ENCODE measurements around the gene PEF1.

Gene PEF1, protein sequence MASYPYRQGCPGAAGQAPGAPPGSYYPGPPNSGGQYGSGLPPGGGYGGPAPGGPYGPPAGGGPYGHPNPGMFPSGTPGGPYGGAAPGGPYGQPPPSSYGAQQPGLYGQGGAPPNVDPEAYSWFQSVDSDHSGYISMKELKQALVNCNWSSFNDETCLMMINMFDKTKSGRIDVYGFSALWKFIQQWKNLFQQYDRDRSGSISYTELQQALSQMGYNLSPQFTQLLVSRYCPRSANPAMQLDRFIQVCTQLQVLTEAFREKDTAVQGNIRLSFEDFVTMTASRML

DNA sequence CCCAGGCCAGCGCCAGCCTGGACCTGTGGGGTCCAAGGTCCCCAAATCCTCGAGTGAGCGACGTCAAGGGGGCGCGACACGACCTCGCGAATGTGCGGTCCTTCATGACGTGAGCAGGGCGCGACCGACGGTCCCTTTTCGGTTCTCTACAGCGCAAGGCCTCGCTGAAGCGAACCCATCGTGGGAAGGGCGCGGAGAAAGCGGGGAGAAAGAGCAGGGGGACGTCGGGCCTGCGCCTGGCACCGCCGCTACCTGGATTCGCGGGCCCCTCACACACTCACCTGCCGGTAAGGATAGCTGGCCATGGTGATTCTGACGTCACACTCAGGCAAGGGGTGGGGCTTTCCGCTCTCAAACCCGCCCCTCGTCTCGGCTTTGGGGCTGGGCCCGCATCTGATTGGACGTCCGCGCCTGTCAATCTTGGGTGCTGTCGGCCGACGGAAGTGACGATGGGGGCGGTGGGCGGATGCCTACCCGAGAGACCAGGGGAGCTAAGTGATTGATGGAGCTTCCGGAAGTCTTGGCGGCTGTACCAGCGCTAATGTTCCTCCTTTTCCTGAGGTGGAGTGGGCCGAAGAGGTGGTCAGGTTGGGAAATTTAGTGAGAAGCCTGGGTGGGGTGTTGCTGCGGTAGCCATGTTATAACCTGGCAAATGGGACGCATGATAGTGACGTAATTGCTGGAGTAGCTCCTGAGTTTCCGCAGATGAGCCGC, at the start of gene PEF1:
Gene PEF1, minus strand, starts transcription at position 317 of the 714 bp plus-strand sequence. Its CDS starts 12 bp downstream, at position 305.
- DNase-seq (ENCODE audit: low read depth) = peak; percentile 97

DNA sequence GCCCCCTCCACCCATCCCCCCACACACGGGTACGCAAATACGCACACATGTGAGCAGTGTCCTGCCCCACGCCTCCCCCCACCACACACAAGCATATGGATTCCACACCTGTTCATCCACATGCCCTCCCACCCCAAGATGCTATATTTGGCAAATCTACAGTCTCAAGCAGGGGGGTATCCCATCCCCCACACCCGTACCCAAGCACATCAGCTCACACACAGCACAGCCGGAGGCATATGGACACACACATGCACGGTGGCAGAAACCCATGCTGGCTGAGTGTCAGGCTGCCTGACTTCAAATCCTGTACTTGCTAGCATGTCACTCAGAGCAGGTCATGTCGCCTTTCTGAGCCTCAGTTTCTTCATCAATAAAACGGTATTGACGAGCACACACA, 48.6 kb upstream of the PEF1 start:
- no peak for DNase-seq (ENCODE audit: low read depth)

DNA sequence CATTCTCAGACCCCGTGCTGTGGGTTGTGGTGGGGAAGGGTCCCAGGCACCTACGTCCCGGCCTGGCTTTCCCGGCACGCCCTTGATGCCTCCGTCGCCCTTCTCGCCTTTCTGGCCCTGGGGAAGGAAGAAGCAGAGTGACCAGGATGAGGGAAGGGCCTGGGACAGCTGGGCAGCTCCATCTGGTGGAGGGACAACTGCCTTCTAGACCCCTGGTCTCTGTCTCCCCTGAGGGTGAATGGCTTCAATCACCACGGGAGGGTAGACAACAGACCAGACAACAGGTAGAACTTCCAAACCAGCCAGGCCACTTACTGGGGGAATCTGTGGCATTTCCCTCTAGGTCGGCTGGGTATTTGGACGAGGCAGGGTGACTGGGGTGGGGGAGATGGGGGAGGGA, 47.3 kb upstream of the PEF1 start:
- no peak for DNase-seq (ENCODE audit: low read depth)

DNA sequence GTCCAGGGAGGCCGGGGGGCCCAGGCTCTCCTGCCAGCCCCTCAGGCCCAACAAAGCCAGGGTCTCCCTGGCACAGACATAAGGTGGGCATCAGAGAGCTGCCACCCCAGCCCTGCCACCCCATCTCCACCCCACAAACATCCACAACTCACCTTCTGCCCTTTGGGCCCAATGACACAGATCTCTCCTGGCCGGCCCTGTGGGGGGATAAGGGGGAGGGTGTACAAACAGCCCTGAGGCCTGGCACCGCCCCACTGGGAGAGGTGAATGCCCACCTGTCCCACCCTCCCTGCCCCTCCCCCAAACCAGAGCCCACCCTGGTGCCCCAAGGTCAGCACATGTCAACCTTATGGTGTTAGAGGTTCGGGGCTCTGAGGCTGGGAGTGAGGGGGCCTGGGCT, 46.8 kb upstream of the PEF1 start:
- no peak for DNase-seq (ENCODE audit: low read depth)

DNA sequence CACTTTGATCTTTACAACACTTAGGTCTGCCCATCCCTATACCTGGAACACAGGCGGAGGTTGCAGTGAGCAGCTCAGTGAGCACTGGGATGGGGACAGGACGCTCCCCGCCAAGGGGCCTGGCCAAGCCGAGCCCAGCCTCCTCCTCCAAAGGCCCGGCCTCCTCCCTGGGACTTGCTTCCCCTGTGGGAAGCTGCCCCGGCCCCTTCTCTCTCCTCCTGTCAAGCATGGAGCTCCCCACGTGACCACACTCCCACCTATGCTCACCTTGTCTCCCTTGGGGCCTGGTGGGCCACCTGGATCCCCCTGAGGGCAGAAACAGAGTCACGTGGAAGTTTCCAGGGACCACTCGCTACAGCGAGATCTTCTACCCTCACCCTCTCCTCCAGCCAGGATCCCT, 46.2 kb upstream of the PEF1 start:
- DNase-seq (ENCODE audit: low read depth) = no peak

DNA sequence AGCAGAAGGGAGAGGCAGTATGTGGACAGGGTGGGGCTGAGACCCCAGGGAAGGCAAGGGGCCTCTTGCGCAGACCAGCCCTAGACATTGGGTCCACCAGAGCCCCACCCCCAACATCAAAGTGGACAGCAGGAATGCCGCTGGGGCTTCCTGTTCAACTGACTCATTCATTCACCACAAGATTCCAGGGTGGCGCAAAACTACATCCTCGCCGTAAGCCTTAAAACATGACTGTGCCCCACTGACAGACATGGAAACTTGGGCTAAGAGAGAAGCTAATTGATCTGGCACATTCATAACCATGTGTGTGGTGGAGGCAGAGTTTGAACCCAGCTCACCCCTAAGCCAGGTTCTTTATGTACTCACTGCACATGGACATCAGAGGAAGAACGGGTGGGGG, 45.2 kb upstream of the PEF1 start:
- DNase-seq (ENCODE audit: low read depth) = peak; percentile 89

DNA sequence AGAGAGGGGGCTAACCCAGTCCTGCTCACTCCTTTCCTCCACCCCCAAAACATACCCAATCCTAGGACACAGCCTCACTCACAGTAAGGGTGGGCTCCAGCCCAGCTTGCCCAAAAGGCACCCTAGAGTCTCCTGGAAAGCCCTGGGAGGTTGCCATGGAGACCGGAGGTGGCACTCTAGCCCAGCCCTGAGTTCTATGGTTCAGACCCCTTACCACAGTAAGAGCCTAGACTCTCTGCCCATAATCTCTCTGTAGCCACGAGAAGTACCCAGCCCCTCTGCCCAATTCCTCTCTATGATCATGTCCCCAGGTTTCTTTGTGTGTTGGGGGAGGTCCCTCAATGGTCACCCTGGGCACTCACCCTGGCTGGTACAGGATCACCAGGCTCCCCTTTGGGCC, 44.7 kb upstream of the PEF1 start:
- DNase-seq (ENCODE audit: low read depth) = no peak

DNA sequence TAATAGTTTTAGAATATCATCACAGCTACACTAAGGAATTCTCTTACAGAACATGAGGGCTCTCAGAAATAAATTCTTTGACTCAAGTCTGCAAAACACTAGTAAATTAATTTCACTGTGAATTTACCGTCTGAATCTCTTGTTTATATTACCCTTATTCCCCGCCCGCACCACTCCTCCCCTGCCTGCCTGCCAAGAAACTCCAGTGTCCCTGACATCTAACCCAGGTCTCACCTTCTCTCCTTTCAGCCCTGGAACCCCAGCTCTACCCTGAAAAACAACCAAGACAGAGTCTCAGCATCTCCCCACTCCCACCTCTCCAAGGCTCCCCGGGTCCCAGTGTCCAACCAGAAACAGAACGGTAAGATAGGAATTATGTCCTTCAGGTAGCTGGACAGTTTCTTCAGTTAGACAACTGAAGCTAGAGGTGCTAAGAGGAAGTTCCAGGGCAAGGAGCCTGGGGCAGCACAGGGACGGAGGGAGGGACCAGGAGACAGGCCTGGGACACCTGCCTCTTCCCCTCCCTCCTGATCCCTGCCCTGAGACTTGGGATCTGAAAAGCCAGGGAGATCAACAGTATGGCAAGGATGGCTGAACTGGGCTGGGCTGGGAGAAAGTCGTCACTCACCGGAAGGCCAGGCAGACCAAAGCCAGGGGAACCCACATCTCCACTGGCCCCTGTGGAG, 43.7 kb upstream of the PEF1 start:
- DNase-seq (ENCODE audit: low read depth) = no peak

DNA sequence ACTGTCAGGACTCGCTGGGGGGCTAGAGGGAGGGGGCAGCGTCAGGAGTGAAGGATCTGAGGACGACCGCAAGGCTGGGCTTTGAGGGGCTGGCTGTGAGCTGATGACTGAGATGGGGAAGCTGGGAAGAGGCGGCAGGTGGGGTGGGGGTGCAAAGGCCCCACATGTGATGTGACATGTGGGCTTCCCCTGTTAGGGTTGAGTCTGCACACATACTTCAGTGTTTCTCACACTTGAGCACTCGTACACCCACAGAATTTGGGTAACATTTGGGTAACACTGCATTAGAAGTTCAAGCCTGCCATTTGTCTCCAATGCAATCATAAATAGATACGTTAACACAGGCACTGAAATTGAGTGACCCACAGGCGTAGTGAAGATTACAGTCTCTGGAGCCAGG, 42.9 kb upstream of the PEF1 start:
- no peak for DNase-seq (ENCODE audit: low read depth)

DNA sequence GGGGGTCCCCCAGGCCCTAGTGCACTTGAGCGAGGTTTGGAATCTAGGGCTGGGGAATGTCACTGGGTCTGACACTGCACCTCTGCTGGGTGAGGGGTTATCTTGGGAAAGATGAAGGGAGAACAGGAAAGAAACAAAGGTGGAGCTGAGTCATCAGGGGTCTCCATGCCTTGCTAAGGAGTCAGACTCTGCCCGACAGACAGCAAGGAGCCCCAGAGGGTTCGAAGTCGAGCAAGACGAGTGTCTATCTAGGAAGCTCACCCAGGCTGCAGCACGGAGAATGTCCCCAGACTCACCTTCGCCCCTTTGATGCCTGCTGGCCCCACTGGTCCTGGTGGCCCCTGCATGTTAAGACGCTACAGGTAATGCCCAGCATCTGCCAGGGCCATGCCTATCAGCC, 41.1 kb upstream of the PEF1 start:
- no peak for DNase-seq (ENCODE audit: low read depth)

DNA sequence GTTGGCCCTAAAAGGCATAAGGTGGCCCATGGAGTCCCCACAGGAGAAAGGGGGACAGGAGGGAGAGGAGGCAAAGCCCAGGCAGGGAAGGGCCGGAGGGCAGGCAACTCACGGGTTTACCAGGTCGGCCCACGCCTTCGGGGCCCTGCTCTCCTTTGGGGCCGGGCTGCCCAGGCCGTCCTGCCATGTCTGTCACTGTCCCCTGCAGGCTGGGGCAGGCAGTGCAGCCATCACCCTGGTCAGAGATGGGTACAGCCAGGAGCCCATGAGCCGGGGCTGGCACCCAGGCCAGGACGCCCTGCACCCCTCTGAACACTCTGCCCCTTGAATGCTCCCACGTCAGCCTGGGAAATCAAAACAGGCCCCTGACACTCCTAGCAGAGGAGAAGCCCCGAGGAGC, 39.3 kb upstream of the PEF1 start:
- DNase-seq (ENCODE audit: low read depth) = no peak

DNA sequence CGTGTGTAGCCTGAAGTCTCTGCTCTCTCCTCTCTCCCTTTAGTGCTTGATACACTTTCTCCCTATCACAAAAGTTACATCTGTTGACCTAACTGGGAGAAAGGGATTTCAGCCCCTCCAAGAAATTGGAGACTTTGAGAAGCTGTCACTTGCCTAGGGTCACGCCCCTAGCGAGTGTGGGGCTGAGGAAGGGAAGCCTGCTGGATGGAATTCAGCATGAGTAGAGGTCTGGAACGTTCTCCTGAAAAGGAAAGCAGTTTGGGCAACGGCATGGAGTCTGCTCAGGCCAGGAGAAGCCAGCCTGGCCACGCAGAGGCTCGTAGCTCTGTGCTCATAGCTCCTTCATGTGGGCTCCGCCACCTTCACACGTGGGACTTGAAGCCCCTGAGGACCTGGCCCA, 36.7 kb upstream of the PEF1 start:
- DNase-seq (ENCODE audit: low read depth) = no peak

DNA sequence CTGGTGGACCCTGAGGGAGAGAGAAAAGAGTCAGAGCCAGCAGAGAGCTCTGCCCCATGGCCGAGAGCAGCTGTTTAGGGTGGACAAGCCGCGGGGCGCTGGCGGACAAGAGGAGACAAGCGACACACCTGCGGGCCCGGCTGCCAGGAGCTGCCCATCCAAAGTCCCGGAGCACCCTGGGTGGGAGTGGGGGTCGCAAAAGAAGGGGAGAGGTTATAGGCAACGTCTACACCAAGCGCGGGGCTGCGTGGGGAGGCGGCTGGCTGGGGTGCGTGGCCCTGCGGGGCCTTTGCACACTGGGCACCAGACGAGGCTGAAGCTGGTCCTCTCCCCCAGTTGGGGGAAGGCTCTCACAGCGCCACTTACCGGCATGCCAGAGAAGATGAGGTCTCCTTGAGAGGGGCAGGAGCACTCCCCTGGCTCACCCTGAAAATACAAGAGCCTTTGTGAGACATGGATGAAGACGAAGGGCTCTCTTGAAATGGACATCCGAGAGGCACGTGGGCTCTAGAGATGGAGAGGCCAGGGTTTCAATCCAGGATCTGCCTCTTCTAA, 35.1 kb upstream of the PEF1 start:
- DNase-seq (ENCODE audit: low read depth) = no peak

DNA sequence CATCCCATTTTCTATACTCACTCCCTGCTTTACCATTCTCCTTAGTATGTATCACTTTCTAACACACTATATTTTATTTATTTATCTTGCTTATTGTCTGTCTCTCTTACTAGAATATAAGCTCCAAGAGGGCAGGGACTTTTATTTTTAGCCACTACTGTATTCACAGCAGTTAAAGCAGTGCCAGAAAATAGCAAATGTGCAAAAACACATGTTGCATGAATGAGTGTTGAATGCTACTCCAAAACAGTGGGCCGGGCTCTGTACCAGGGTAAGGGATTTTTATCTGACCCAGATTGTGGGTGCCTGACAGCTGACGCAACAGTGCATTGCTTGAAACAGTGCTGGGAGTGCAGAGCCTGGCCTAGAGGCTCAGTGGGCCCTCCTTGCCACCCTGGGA, 34.4 kb upstream of the PEF1 start:
- DNase-seq (ENCODE audit: low read depth) = no peak

DNA sequence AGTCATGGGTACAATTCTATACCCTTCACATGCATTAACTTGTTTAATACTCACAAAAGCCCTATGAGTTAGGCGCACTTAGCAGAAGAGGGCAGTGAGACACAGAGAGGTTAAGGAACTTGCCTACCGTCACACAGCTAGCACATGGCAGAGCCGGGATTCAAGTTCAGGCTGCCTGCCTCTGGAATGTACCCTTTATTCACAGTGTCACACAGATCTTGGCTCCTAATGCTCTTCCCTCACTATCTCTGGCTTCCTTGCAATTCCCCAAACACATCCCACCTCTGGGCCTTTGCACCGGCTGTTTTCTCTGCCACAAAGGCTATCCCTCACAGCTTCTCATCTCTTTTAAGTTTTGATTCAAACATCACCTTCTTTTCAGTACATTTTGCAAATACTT, 34.0 kb upstream of the PEF1 start:
- no peak for DNase-seq (ENCODE audit: low read depth)

DNA sequence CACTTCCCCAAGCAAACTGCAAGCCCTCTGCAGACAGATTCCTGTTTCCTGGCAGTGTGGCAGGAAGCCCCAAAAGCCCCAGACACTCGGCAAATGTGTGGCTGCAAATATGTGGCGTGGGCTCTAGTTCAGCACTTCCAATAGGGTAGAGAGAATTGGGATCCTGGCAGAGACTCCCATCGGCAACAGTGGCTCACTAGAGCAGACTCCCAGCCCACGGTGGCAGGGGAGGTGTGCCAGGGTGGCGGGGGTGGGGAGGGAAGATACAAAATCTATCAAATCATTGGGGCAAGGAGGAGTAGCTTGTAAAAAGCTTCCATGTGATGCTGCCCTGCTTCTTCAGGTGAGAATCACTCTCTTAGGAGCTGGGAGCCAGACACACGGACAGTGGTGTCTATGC, 33.3 kb upstream of the PEF1 start:
- no peak for DNase-seq (ENCODE audit: low read depth)

DNA sequence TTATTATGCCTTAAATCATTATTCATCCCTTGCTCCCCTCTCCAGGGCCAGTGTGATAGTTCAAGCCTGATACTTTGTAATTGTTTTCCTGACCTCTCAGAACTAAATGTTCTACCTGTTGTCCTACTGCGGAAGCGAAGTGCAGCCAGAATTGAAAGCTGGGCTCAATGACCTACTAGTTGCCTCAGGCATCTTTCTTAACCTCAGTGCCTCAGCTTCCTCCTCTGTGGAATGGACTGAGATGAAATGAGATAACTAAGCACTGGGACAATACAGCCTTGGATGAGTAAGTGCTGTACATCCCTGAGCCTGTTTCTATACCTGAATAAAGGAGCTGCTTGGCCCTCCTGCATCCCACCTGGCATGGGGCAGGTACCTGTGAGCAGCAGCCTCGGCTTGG, 32.7 kb upstream of the PEF1 start:
- DNase-seq (ENCODE audit: low read depth) = no peak

DNA sequence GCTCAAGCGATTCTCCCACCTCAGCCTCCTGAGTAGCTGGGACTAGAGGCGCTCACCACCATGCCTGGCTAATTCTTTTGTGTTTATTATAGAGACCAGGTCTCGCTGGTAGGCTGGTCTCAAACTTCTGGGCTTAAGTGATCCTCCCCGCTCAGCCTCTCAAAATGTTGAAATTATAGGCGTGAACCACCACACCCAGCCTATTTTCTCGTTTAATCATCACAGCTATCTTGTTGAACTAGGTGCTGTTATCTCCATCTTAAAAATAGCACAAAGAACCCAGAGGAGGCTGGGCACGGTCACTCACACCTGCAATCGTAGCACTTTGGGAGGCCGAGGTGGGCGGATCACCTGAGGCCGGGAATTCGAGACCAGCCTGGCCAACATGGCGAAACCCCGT, 31.1 kb upstream of the PEF1 start:
- no peak for DNase-seq (ENCODE audit: low read depth)

DNA sequence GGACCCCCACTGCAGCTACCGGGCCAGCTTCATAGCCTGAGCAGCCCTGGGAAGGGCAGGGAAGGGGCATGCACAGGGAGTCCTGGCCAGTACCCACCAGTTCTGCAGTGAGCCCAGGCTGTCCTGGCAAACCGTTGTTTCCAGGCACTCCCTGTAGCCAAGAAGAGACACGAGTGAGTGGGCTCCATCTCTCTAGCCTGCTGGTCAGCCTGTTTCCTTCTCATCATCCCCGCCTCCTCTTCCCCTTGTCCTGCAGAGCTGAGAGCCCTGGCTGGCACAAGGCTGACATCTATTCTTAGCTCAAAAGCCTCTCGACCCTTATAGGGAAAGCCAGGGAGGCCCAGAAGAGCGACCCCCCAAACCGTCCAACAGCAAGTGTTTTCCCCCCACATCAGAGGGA, 30.5 kb upstream of the PEF1 start:
- DNase-seq (ENCODE audit: low read depth) = no peak

DNA sequence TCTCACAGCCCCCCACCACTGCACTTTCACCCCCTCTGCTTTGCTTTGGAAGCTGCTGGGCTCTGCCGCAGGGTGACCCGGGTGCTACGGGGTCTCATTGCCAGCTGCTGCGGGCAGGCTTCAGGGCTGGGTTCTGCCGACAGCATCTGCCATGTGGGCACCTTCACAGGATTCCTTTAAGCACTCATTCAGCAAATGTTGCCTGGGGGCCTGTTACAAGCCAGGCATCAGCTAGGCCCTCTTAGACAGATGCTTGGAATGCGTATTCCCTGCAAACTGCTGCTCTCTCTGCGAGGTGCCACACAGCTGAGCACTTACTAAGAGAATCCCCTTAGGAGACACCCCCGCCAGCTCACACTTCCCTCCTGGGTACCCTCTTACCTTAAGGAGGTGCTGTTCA, 29.9 kb upstream of the PEF1 start:
- DNase-seq (ENCODE audit: low read depth) = no peak

DNA sequence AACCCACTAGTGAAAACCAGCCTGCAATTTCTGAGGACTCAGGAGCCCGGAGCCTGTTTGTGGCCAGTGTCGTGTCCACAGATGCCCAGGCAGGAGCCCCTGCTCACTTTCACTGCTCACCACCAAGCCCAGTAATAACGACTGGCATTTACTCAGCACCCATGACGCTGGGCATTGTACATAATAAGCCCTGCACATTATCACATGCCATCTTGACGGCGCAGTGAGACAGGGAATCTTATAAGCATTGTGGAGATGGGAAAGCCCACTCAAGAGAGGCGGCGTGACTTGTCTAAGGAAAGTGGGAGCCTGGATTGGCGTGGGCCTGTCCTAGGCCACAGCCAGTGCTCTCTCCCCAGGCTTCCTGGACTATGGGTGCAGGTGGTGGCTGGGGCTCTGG, 28.8 kb upstream of the PEF1 start:
- DNase-seq (ENCODE audit: low read depth) = no peak

DNA sequence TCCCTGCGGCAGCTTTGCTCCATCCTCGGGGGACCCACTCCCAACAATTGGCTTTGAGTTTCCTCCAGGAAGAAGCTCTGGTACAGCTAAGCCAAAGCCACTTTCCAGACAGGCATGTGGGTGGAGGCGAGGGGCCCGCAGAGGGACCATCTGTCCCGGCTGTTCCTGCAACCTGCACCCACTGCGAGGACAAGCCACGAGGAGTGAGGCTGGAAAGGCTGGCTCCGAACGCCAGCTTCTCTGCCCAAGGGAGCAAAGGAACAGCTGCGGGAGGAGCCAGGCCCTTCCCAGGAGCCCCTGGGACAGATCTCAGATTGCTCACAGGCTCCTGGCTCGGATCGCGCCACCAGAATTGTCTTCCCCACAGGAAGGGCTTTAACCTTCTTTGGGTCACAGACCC, 28.3 kb upstream of the PEF1 start:
- DNase-seq (ENCODE audit: low read depth) = no peak

DNA sequence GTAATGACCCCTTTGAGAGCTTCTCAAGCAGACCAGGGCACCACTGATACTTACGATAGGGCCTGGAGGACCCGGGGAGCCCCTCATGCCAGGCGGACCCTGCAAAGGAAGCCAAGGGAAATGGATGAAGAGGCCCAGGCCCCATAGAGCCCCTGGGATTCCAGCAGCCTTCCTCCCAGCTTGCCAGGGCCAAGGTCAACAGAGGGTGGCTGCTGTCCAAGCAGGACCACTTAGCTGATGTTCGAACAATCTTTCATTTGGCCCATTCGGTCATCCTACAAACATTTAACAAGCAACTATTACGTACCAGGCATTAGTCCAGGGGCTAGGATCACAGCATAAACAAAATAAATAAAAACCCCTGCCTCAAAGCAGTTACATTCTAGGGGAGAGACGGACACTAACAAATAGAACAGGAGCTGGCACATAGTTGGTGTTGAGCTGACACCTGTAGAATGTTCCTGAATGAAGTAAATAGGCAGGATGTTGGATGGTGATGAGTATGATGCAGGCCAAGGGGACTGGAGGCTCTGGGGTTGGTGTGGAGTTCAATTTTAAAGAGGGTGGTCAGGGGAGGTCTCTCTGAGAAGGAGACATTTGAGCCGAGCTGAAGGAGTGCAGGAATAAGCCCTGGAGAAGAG, 27.0 kb upstream of the PEF1 start:
- DNase-seq (ENCODE audit: low read depth) = no peak
